ENCODE measurements around the gene C2orf78. TPM values are rescaled to one million over a fixed set of nuclear protein-coding genes. Genes with fewer than 3 reads are reported as not detected.
A peak's percentile ranks its signal among the peaks of the same experiment; 100 is the strongest.
"Not testable (repeated sequence)": the region's sequence is repeated elsewhere in the genome, so short reads cannot be mapped to it uniquely, and the experiment has no call there.

C2orf78 gene
- polyA plus RNA-seq, 4 donors: not detected

- no peak for FAIRE-seq
- no peaks in the 10 kb centered on the region for H3K4me1 ChIP-seq (ENCODE audit: control insufficient read depth in 3 of 3, insufficient read depth in 2 of 3, low read depth in 1 of 3, low read length in 2 of 3)
- no peak for DNase-seq
- no peak overlapping the region for H3K27ac ChIP-seq (ENCODE audit: low read depth in 1 of 3, low read length in 2 of 3)
- H3K9me3 ChIP-seq (ENCODE audit: control insufficient read depth in 2 of 2, insufficient read depth in 1 of 2, low read depth in 1 of 2, low read length in 1 of 2): peaks cover 0 to 5% of the 10 kb centered on the region in 2 donors
- no peak overlapping the region for H3K4me3 ChIP-seq (ENCODE audit: low read depth in 1 of 3, low read length in 3 of 3)
- 87 to 95% (median 92%) methylated on average over 2 of the region's 2 CpGs for WGBS, 3 donors
- no peaks in the 10 kb centered on the region for H3K27me3 ChIP-seq (ENCODE audit: control insufficient read depth in 3 of 3, insufficient read depth in 3 of 3, low read length in 3 of 3)
- peaks cover 2 to 23% (median 3%) of the 10 kb centered on the region in 3 donors for H3K36me3 ChIP-seq (ENCODE audit: control insufficient read depth in 3 of 3, insufficient read depth in 2 of 3, low read depth in 1 of 3, low read length in 3 of 3)
Observed at GRCh38 chr2:73749314-73749713, 34.7 kb upstream of the C2orf78 start.

DNA sequence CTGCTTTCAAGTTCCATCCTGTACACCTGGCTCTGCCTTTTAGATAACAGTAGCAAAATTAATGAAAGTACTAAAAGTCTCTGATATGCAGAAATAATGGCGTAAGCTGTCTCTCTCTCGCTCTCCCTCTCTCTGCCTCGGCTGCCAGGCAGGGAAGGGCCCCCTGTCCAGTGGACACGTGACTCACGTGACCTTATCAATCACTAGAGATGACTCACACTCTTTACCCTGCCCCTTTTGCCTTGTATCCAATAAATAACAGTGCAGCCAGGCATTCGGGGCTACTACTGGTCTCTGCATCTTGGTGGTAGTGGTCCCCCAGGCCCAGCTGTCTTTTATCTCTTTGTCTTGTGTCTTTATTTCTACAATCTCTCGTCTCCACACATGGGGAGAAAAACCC lies 29.7 kb upstream of the C2orf78 start:
- FAIRE-seq; DNase-seq; H3K27me3 ChIP-seq (ENCODE audit: control insufficient read depth in 3 of 3, insufficient read depth in 3 of 3, low read length in 3 of 3); H3K4me3 ChIP-seq (ENCODE audit: low read depth in 1 of 3, low read length in 3 of 3); H3K4me1 ChIP-seq (ENCODE audit: control insufficient read depth in 3 of 3, insufficient read depth in 2 of 3, low read depth in 1 of 3, low read length in 2 of 3); H3K27ac ChIP-seq (ENCODE audit: low read depth in 1 of 3, low read length in 2 of 3): not testable (repeated sequence)
- Histone ChIP-seq H3K36me3 (ENCODE audit: control insufficient read depth in 3 of 3, insufficient read depth in 2 of 3, low read depth in 1 of 3, low read length in 3 of 3) (peaks cover 2 to 35% (median 4%) of the 10 kb centered on the region in 3 donors), H3K9me3 (ENCODE audit: control insufficient read depth in 2 of 2, insufficient read depth in 1 of 2, low read depth in 1 of 2, low read length in 1 of 2) (peaks cover 0 to 14% of the 10 kb centered on the region in 2 donors)
- 84 to 97% (median 96%) methylated on average over 7 of the region's 7 CpGs for WGBS, 3 donors

DNA sequence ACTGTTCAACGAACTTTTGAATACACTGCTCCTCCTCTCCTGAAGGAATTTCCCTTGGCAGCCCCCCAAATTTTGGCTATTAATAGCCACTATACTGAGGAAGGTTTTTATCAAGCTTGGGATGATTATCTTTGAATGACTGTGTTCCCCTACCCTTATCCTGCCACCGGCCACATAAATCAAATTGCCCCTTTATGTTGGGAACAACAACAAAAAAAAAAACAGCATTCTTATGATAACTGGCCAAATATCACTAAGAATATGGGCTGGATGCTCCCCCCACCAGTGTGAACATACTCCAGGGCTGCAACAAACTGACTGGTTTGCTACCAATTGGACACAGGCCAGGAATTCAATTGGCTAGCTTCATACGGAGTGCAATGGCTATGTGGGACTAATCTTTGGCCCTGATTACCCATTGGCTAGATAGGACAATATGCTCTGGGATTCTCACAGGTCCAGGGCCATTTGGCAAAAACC lies 24.7 kb upstream of the C2orf78 start:
- H3K9me3 ChIP-seq (ENCODE audit: control insufficient read depth in 2 of 2, insufficient read depth in 1 of 2, low read depth in 1 of 2, low read length in 1 of 2): peaks cover 0 to 9% of the 10 kb centered on the region in 2 donors
- no peak overlapping the region for H3K4me3 ChIP-seq (ENCODE audit: low read depth in 1 of 3, low read length in 3 of 3)
- no peaks in the 10 kb centered on the region for H3K4me1 ChIP-seq (ENCODE audit: control insufficient read depth in 3 of 3, insufficient read depth in 2 of 3, low read depth in 1 of 3, low read length in 2 of 3)
- H3K27me3 ChIP-seq (ENCODE audit: control insufficient read depth in 3 of 3, insufficient read depth in 3 of 3, low read length in 3 of 3): no peaks in the 10 kb centered on the region
- H3K27ac ChIP-seq (ENCODE audit: low read depth in 1 of 3, low read length in 2 of 3): no peak overlapping the region
- WGBS, 3 donors: 7 to 35% (median 27%) methylated on average over 3 of the region's 3 CpGs
- peaks cover 14 to 41% (median 14%) of the 10 kb centered on the region in 3 donors for H3K36me3 ChIP-seq (ENCODE audit: control insufficient read depth in 3 of 3, insufficient read depth in 2 of 3, low read depth in 1 of 3, low read length in 3 of 3)
- FAIRE-seq (no peak), DNase-seq (no peak)

DNA sequence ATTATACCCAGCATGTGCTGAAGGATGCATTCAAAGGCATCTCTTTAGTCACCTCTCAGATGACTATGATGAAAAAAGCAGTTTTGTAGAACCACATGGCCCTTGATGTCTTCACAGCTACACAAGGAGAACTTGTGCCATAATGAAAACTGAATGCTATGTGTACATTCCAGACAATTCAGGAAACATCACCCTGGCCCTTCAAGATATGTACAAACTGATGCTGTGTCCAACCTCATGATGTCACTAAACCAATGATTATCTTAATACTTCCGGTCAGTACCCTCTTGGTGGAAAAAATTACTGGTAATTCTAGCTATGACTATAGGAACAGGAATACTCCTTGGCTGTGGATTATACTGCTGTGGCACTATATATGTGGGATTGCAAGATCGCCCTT lies 24.1 kb upstream of the C2orf78 start:
- Histone ChIP-seq H3K4me3 (ENCODE audit: low read depth in 1 of 3, low read length in 3 of 3) (no peak overlapping the region), H3K36me3 (ENCODE audit: control insufficient read depth in 3 of 3, insufficient read depth in 2 of 3, low read depth in 1 of 3, low read length in 3 of 3) (peaks cover 14 to 43% (median 14%) of the 10 kb centered on the region in 3 donors), H3K9me3 (ENCODE audit: control insufficient read depth in 2 of 2, insufficient read depth in 1 of 2, low read depth in 1 of 2, low read length in 1 of 2) (peaks cover 0 to 6% of the 10 kb centered on the region in 2 donors), H3K4me1 (ENCODE audit: control insufficient read depth in 3 of 3, insufficient read depth in 2 of 3, low read depth in 1 of 3, low read length in 2 of 3) (no peaks in the 10 kb centered on the region), H3K27me3 (ENCODE audit: control insufficient read depth in 3 of 3, insufficient read depth in 3 of 3, low read length in 3 of 3) (no peaks in the 10 kb centered on the region), H3K27ac (ENCODE audit: low read depth in 1 of 3, low read length in 2 of 3) (no peak overlapping the region)
- WGBS, 3 donors: 94 to 100% (median 96%) methylated on average over 2 of the region's 2 CpGs
- DNase-seq (no peak), FAIRE-seq (no peak)

GRCh38 chr2:73762571-73762970 lies 21.4 kb upstream of the C2orf78 start:
- Histone ChIP-seq H3K4me3 (ENCODE audit: low read depth in 1 of 3, low read length in 3 of 3) (no peak overlapping the region), H3K27ac (ENCODE audit: low read depth in 1 of 3, low read length in 2 of 3) (no peak overlapping the region), H3K9me3 (ENCODE audit: control insufficient read depth in 2 of 2, insufficient read depth in 1 of 2, low read depth in 1 of 2, low read length in 1 of 2) (no peaks in the 10 kb centered on the region), H3K27me3 (ENCODE audit: control insufficient read depth in 3 of 3, insufficient read depth in 3 of 3, low read length in 3 of 3) (no peaks in the 10 kb centered on the region), H3K4me1 (ENCODE audit: control insufficient read depth in 3 of 3, insufficient read depth in 2 of 3, low read depth in 1 of 3, low read length in 2 of 3) (no peaks in the 10 kb centered on the region), H3K36me3 (ENCODE audit: control insufficient read depth in 3 of 3, insufficient read depth in 2 of 3, low read depth in 1 of 3, low read length in 3 of 3) (peaks cover 15 to 37% (median 23%) of the 10 kb centered on the region in 3 donors)
- FAIRE-seq (no peak), DNase-seq (no peak)
- 95 to 96% (median 96%) methylated on average over 1 of the region's 1 CpG for whole genome bisulfite sequencing, 3 donors

DNA sequence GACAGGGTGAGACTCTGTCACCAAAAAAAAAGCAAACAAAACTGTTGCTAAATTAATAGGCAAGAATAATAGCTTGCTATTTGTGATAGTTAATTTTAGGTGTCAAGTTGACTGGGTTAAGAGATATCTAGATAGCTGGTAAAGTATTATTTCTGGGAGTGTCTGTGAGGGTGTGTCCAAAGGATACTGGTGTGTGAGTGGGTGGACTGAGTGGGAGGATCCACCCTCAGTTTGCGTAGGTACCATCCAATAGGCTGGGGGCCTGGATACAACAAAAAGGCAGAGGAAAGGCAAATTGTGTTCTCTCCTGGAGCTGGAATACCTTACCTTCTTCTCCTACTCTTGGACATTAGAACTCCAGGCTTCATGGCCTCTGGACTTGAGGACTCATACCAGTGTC lies 19.0 kb upstream of the C2orf78 start:
- WGBS, 3 donors: 97 to 100% (median 100%) methylated on average over 1 of the region's 1 CpG
- no peaks in the 10 kb centered on the region for H3K9me3 ChIP-seq (ENCODE audit: control insufficient read depth in 2 of 2, insufficient read depth in 1 of 2, low read depth in 1 of 2, low read length in 1 of 2)
- peaks cover 16 to 36% (median 30%) of the 10 kb centered on the region in 3 donors for H3K36me3 ChIP-seq (ENCODE audit: control insufficient read depth in 3 of 3, insufficient read depth in 2 of 3, low read depth in 1 of 3, low read length in 3 of 3)
- H3K27me3 ChIP-seq (ENCODE audit: control insufficient read depth in 3 of 3, insufficient read depth in 3 of 3, low read length in 3 of 3): no peaks in the 10 kb centered on the region
- no peak overlapping the region for H3K4me3 ChIP-seq (ENCODE audit: low read depth in 1 of 3, low read length in 3 of 3)
- H3K4me1 ChIP-seq (ENCODE audit: control insufficient read depth in 3 of 3, insufficient read depth in 2 of 3, low read depth in 1 of 3, low read length in 2 of 3): no peaks in the 10 kb centered on the region
- DNase-seq (no peak), FAIRE-seq (no peak)
- no peak overlapping the region for H3K27ac ChIP-seq (ENCODE audit: low read depth in 1 of 3, low read length in 2 of 3)

DNA sequence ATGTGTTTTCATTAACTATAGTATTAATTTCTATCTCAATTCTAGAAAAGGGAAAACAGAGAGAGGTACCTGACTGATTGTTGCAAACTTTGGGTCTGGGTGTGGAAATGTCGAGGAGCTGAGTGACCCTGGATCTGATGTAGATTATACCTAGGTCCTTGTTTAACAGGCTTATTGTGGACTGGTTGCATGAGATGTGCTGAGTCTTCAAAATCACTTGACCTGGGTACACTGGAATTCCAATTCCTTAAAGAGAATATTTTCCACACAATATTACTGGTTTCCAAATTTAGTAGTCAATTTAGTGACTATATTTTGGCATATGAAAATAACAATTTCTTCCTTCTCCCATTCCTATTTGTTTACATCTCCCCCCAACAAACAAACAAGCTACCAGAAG lies 17.6 kb upstream of the C2orf78 start:
- DNase-seq (no peak), FAIRE-seq (no peak)
- Histone ChIP-seq H3K4me1 (ENCODE audit: control insufficient read depth in 3 of 3, insufficient read depth in 2 of 3, low read depth in 1 of 3, low read length in 2 of 3) (no peaks in the 10 kb centered on the region), H3K36me3 (ENCODE audit: control insufficient read depth in 3 of 3, insufficient read depth in 2 of 3, low read depth in 1 of 3, low read length in 3 of 3) (peaks cover 14 to 36% (median 32%) of the 10 kb centered on the region in 3 donors), H3K4me3 (ENCODE audit: low read depth in 1 of 3, low read length in 3 of 3) (no peak overlapping the region), H3K27ac (ENCODE audit: low read depth in 1 of 3, low read length in 2 of 3) (no peak overlapping the region), H3K27me3 (ENCODE audit: control insufficient read depth in 3 of 3, insufficient read depth in 3 of 3, low read length in 3 of 3) (no peaks in the 10 kb centered on the region), H3K9me3 (ENCODE audit: control insufficient read depth in 2 of 2, insufficient read depth in 1 of 2, low read depth in 1 of 2, low read length in 1 of 2) (no peaks in the 10 kb centered on the region)
- WGBS, 3 donors: 97 to 100% (median 100%) methylated on average over 1 of the region's 1 CpG

DNA sequence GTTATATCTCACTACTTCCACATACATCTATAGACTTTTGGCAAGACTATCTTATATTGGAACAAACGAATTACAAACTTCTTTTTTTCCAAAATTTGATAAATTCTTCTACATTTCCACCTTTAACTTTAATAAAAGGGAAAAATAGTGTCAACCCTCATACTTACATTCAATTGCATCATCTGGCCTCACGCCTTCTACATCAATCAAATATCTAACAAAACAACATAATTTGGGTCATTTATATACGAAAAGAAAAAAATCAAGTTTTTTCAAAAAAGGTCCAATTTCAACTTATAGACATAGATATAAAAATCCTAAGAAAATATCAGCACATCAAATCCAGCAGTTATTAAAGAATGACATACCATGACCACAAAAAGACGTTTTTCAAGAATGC lies 17.0 kb upstream of the C2orf78 start:
- WGBS, 3 donors: 91 to 94% (median 93%) methylated on average over 4 of the region's 4 CpGs
- H3K27ac ChIP-seq (ENCODE audit: low read depth in 1 of 3, low read length in 2 of 3): no peak overlapping the region
- H3K4me1 ChIP-seq (ENCODE audit: control insufficient read depth in 3 of 3, insufficient read depth in 2 of 3, low read depth in 1 of 3, low read length in 2 of 3): no peaks in the 10 kb centered on the region
- peaks cover 11 to 33% (median 28%) of the 10 kb centered on the region in 3 donors for H3K36me3 ChIP-seq (ENCODE audit: control insufficient read depth in 3 of 3, insufficient read depth in 2 of 3, low read depth in 1 of 3, low read length in 3 of 3)
- FAIRE-seq (peak; percentile 15), DNase-seq (no peak)
- H3K9me3 ChIP-seq (ENCODE audit: control insufficient read depth in 2 of 2, insufficient read depth in 1 of 2, low read depth in 1 of 2, low read length in 1 of 2): no peaks in the 10 kb centered on the region
- H3K27me3 ChIP-seq (ENCODE audit: control insufficient read depth in 3 of 3, insufficient read depth in 3 of 3, low read length in 3 of 3): no peaks in the 10 kb centered on the region
- H3K4me3 ChIP-seq (ENCODE audit: low read depth in 1 of 3, low read length in 3 of 3): no peak overlapping the region

DNA sequence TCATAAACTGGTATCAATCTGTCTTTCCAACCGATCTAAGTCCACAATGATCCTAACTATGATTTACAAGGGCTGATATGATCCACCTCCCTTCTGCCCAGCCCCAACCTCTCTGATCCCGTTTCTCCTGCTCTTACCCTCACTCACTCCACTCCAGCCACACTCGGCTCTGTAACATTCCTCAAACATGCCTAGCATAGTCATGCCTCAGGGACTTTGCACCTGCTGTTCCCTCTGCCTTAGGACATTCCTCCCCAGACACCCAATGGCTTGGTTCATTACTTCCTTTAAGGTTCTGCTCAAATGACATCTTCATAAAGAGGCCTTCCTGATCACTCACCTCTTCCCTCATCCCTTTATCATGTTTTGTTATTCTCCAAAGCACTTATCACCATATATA lies 13.3 kb upstream of the C2orf78 start:
- 90 to 93% (median 92%) methylated on average over 3 of the region's 3 CpGs for WGBS, 3 donors
- FAIRE-seq: no peak
- Histone ChIP-seq H3K36me3 (ENCODE audit: control insufficient read depth in 3 of 3, insufficient read depth in 2 of 3, low read depth in 1 of 3, low read length in 3 of 3) (peaks cover 14 to 27% (median 18%) of the 10 kb centered on the region in 3 donors), H3K27ac (ENCODE audit: low read depth in 1 of 3, low read length in 2 of 3) (no peak overlapping the region), H3K4me1 (ENCODE audit: control insufficient read depth in 3 of 3, insufficient read depth in 2 of 3, low read depth in 1 of 3, low read length in 2 of 3) (no peaks in the 10 kb centered on the region), H3K9me3 (ENCODE audit: control insufficient read depth in 2 of 2, insufficient read depth in 1 of 2, low read depth in 1 of 2, low read length in 1 of 2) (no peaks in the 10 kb centered on the region), H3K27me3 (ENCODE audit: control insufficient read depth in 3 of 3, insufficient read depth in 3 of 3, low read length in 3 of 3) (no peaks in the 10 kb centered on the region), H3K4me3 (ENCODE audit: low read depth in 1 of 3, low read length in 3 of 3) (no peak overlapping the region)
- no peak for DNase-seq

All from small intestine (tissue), 7 donors.